ENCODE data around the gene IL19. TPM values are rescaled to one million over a fixed set of nuclear protein-coding genes. Genes with fewer than 3 reads are reported as not detected.

The IL19 gene
- total and polyA plus RNA-seq, 9 of the 15 experiments (the other 6 are each of a cell fraction or from before 2014, with no cell fraction given): not detected

- TF ChIP-seq MXD1 (CRISPR knock-in tag; IDR thresholded peaks at IDR 0.05; ENCODE audit: borderline replicate concordance, poor library complexity, severe bottlenecking): no peak
- no peak for TF ChIP-seq POLR2AphosphoS5 (IDR thresholded peaks at IDR 0.05; ENCODE audit: control insufficient read depth, insufficient read depth, low read depth, low read length)
- TF ChIP-seq NFIC (IDR thresholded peaks at IDR 0.05): no peak
- no peak for TF ChIP-seq ETS2 (tag; IDR thresholded peaks at IDR 0.05; ENCODE audit: borderline replicate concordance, poor library complexity, severe bottlenecking)
- no peak for TF ChIP-seq ZNF324 (CRISPR knock-in tag; IDR thresholded peaks at IDR 0.05)
- TF ChIP-seq MLLT1 (IDR thresholded peaks at IDR 0.05): peak in 1 of 2 experiments; percentile 89; a peak in 2 of 4 replicates
- TF ChIP-seq ZNF79 (CRISPR knock-in tag; IDR thresholded peaks at IDR 0.05; ENCODE audit: low read depth): no peak
- TF ChIP-seq NEUROD1 (IDR thresholded peaks at IDR 0.05; ENCODE audit: borderline replicate concordance, low read depth, low read length, partially characterized antibody): peak; percentile 64
- no peak for TF ChIP-seq U2AF1 (optimal IDR thresholded peaks at IDR 0.05; ENCODE audit: low read depth, low read length)
- TF ChIP-seq TCF7L2 (IDR thresholded peaks at IDR 0.05; ENCODE audit: low read depth, low read length): peak; percentile 80
- TF ChIP-seq ZNF318 (IDR thresholded peaks at IDR 0.05; ENCODE audit: borderline replicate concordance in 1 of 2, low read depth in 1 of 2): peak in 1 of 2 experiments; percentile 70; a peak in 1 of 4 replicates
- TF ChIP-seq TFAP4 (CRISPR knock-in tag; IDR thresholded peaks at IDR 0.05; ENCODE audit: borderline replicate concordance): peak; percentile 45
- peak; percentile 73 for TF ChIP-seq NCOA1 (IDR thresholded peaks at IDR 0.05; ENCODE audit: low read depth)
- no peak for TF ChIP-seq ZC3H4 (CRISPR knock-in tag; IDR thresholded peaks at IDR 0.05; ENCODE audit: borderline replicate concordance)
Observed at GRCh38 chr1:206766251-206766856, 4.2 kb upstream of the IL19 start (continued).

Data from K562 (cell line).